Body of pancreas (tissue), 4 donors: Measurements from ENCODE around the gene DYNC2LI1.

Experiments
- POLR2A ChIP-seq, 3 donors: fragments of 450-650 bp; IDR thresholded peaks; one replicate each; pipeline ENCODE4 v1.6.1; 2016; ENCODE audit warnings: antibody characterized with exemption in 3 of 3, mild to moderate bottlenecking in 2 of 3
- TF ChIP-seq, protein P1 (sequence below), 7 experiments: fragments of 450-650 bp in 4 of 7; fragments of 200-600 bp in 3 of 7; sonication (generic) in 3 of 7; IDR thresholded peaks; one replicate each; pipeline ENCODE4 v1.5.1; 2016 to 2019; ENCODE audit warnings: antibody characterized with exemption in 7 of 7

DNA sequence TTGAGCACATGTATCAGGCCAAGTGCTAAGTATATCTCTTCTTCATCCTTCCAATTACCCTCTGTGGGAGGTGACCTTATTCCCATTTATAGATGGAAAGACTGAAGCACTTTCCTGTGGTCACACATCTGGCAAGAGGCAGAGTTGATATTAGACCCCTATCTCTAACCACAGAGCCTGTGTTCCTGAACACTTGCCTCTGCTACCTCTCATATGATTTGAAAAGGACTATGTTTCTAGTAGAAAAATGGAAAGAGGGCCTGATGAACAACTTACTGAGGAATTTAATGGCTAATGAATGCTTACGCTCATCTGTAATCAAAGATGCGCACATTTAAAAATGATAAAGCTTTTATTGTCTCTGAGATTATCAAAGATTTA, 46.2 kb upstream of the DYNC2LI1 start:
- TF ChIP-seq, protein P1, sequence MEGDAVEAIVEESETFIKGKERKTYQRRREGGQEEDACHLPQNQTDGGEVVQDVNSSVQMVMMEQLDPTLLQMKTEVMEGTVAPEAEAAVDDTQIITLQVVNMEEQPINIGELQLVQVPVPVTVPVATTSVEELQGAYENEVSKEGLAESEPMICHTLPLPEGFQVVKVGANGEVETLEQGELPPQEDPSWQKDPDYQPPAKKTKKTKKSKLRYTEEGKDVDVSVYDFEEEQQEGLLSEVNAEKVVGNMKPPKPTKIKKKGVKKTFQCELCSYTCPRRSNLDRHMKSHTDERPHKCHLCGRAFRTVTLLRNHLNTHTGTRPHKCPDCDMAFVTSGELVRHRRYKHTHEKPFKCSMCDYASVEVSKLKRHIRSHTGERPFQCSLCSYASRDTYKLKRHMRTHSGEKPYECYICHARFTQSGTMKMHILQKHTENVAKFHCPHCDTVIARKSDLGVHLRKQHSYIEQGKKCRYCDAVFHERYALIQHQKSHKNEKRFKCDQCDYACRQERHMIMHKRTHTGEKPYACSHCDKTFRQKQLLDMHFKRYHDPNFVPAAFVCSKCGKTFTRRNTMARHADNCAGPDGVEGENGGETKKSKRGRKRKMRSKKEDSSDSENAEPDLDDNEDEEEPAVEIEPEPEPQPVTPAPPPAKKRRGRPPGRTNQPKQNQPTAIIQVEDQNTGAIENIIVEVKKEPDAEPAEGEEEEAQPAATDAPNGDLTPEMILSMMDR (IDR thresholded peaks at IDR 0.05) = no peak
- no peak for TF ChIP-seq POLR2A (IDR thresholded peaks at IDR 0.05)
